Measurements from ENCODE around the gene CAMKV. TPM values are rescaled to one million over a fixed set of nuclear protein-coding genes. Genes with fewer than 3 reads are reported as not detected.

Gene CAMKV
- total RNA-seq, 1 experiment from 2014 or later = 58.2 TPM

GRCh38 chr3:49845694-49846093 is 24.0 kb downstream of the CAMKV start:
- ChIA-PET CTCF (interaction anchor here (0.9 to 1.3 kb wide), 3 partner anchors 36 to 84 kb away, joined by 3 read pairs; partner anchors contain the start of gene MON1A), POLR2A (no interaction called here)
- peaks cover 43% of the 10 kb centered on the region for H3K36me3 Mint-ChIP-seq

GRCh38 chr3:49844464-49845183 is 25.1 kb downstream of the CAMKV start:
- H3K4me3 Mint-ChIP-seq = no peak overlapping the region
- H3K9me3 Mint-ChIP-seq = no peaks in the 10 kb centered on the region
- H3K36me3 Mint-ChIP-seq = peaks cover 39% of the 10 kb centered on the region
- ChIA-PET CTCF (interaction anchor here (1.0 to 1.6 kb wide), 2 partner anchors 42 to 56 kb away, joined by 3 to 6 read pairs; partner anchors contain the start of gene INKA1), POLR2A (no interaction called here)
- ATAC-seq = no peak
- H3K27me3 Mint-ChIP-seq (ENCODE audit: low read depth) = no peaks in the 10 kb centered on the region
- peaks cover 17% of the 10 kb centered on the region for H3K4me1 Mint-ChIP-seq
- no peak for TF ChIP-seq ZNF219 (CRISPR knock-in tag; IDR thresholded peaks at IDR 0.05; ENCODE audit: borderline replicate concordance)
- no peak for TF ChIP-seq HMGA2 (CRISPR knock-in tag; IDR thresholded peaks at IDR 0.05)
- DNase-seq (ENCODE audit: low spot score) = no peak
- no peak overlapping the region for H3K27ac Mint-ChIP-seq

More at GRCh38 chr3:49845694-49846093, 24.0 kb downstream of the CAMKV start:
- no peak overlapping the region for H3K4me3 Mint-ChIP-seq
- H3K27me3 Mint-ChIP-seq (ENCODE audit: low read depth) = no peaks in the 10 kb centered on the region
- H3K9me3 Mint-ChIP-seq = no peaks in the 10 kb centered on the region
- ATAC-seq = no peak
- H3K4me1 Mint-ChIP-seq = peaks cover 17% of the 10 kb centered on the region
- DNase-seq (ENCODE audit: low spot score) = no peak
- H3K27ac Mint-ChIP-seq = no peak overlapping the region
- TF ChIP-seq ZNF121 (CRISPR knock-in tag; IDR thresholded peaks at IDR 0.05) = no peak
- TF ChIP-seq OVOL2 (CRISPR knock-in tag; IDR thresholded peaks at IDR 0.05; ENCODE audit: borderline replicate concordance) = no peak
- no peak for TF ChIP-seq CREM (CRISPR knock-in tag; IDR thresholded peaks at IDR 0.05)
- TF ChIP-seq ZNF512 (CRISPR knock-in tag; IDR thresholded peaks at IDR 0.05; ENCODE audit: borderline replicate concordance) = no peak
- no peak for TF ChIP-seq SMAD3 (CRISPR knock-in tag; IDR thresholded peaks at IDR 0.05; ENCODE audit: borderline replicate concordance)
- no peak for TF ChIP-seq ZNF317 (CRISPR knock-in tag; IDR thresholded peaks at IDR 0.05; ENCODE audit: borderline replicate concordance, low read depth)
- TF ChIP-seq SOX15 (CRISPR knock-in tag; IDR thresholded peaks at IDR 0.05) = no peak

- no peak for TF ChIP-seq E2F4 (CRISPR knock-in tag; IDR thresholded peaks at IDR 0.05; ENCODE audit: borderline replicate concordance, low read depth)
- TF ChIP-seq USF1 (CRISPR knock-in tag; IDR thresholded peaks at IDR 0.05) = peak; percentile 68; the same call in 1 of the 2 replicates
- TF ChIP-seq E2F5 (CRISPR knock-in tag; IDR thresholded peaks at IDR 0.05) = no peak
- TF ChIP-seq CREB1 (CRISPR knock-in tag; IDR thresholded peaks at IDR 0.05) = no peak
- Mint-ChIP-seq H3K27me3 (ENCODE audit: low read depth) (no peaks in the 10 kb centered on the region), H3K9me3 (no peaks in the 10 kb centered on the region), H3K4me3 (no peak overlapping the region), H3K36me3 (peaks cover 44% of the 10 kb centered on the region), H3K27ac (peak overlapping the region; percentile 63; the same call in 1 of the 2 replicates), H3K4me1 (peaks cover 17% of the 10 kb centered on the region)
- POLR2A ChIA-PET = no interaction called here
- CTCF ChIA-PET = interaction anchor here (1.7 to 7.3 kb wide), 4 partner anchors 7 to 66 kb away, joined by 9 to 207 read pairs (median 58); partner anchors contain the start of genes INKA1 and MST1R
- ATAC-seq = no peak
- no peak for DNase-seq (ENCODE audit: low spot score)
Measured at GRCh38 chr3:49842843-49843517, 26.7 kb downstream of the CAMKV start.
